Activated B cell treated with CpG ODN at 0.5 μM for 24 hours (primary cell): ENCODE measurements around the gene CAMK2A. TPM values are rescaled to one million over a fixed set of nuclear protein-coding genes. Genes with fewer than 3 reads are reported as not detected.

ENCODE experiments used
- ATAC-seq: fragments of 200-7000 bp; cut with Tn5 transposase; one replicate; pipeline ENCODE4 v1.10.0; 2021; ENCODE audit warnings: low read depth, mild to moderate bottlenecking, moderate library complexity
- CTCF ChIA-PET: fragments of 350-600 bp; sonication (Branson Sonifier 250); formaldehyde crosslinking; loops from one replicate; lab custom pipeline; 2021; ENCODE audit warnings: antibody characterized with exemption; lab: Charles Lee
- POLR2A ChIA-PET: fragments of 350-600 bp; sonication (Branson Sonifier 250); formaldehyde crosslinking; loops from one replicate; lab custom pipeline; 2021; ENCODE audit warnings: antibody characterized with exemption; lab: Charles Lee
- DNase-seq: peaks from one replicate; pipeline ENCODE4 v3.0.0; 2022
- H3K27ac Mint-ChIP-seq: one replicate; pipeline ENCODE4 v1.8.0; 2020; ENCODE audit warnings: mixed read lengths
- H3K27me3 Mint-ChIP-seq: one replicate; pipeline ENCODE4 v1.8.0; 2021; ENCODE audit warnings: mixed read lengths
- H3K36me3 Mint-ChIP-seq: one replicate; pipeline ENCODE4 v1.8.0; 2021; ENCODE audit warnings: low read depth, mixed read lengths
- H3K4me1 Mint-ChIP-seq: one replicate; pipeline ENCODE4 v1.8.0; 2021; ENCODE audit warnings: mixed read lengths
- H3K4me3 Mint-ChIP-seq: one replicate; pipeline ENCODE4 v1.8.0; 2020; ENCODE audit warnings: mild to moderate bottlenecking, mixed read lengths
- H3K9me3 Mint-ChIP-seq: one replicate; pipeline ENCODE4 v1.8.0; 2020; ENCODE audit warnings: mixed read lengths
- CTCF ChIP-seq: fragments of 200-600 bp; IDR thresholded peaks from one replicate; pipeline ENCODE4 v1.8.0; 2022; ENCODE audit warnings: antibody characterized with exemption, mild to moderate bottlenecking
- intact Hi-C: fragments of 100-400 bp; cut with micrococcal nuclease; formaldehyde crosslinking; loops from one replicate; pipeline ENCODE4 v1.15.1; 2024
- total RNA-seq: library from RNA; stranded (reverse); gene quantifications from 2 replicates; pipeline ENCODE4 v1.2.3, GENCODE V29; 2022

CAMK2A gene
- total RNA-seq, 1 donor from 2014 or later, result not detected

- Mint-ChIP-seq H3K9me3 (no peaks in the 10 kb centered on the region), H3K36me3 (no peaks in the 10 kb centered on the region), H3K27ac (no peak overlapping the region), H3K27me3 (peaks cover 2% of the 10 kb centered on the region), H3K4me3 (no peak overlapping the region), H3K4me1 (no peaks in the 10 kb centered on the region)
- DNase-seq (no peak), ATAC-seq (no peak)
- CTCF ChIA-PET, result no interaction called here
- intact Hi-C loops, result no loop called here
- no peak for TF ChIP-seq CTCF
- POLR2A ChIA-PET, result no interaction called here
These were observed 34.8 kb downstream of the CAMK2A start for GRCh38 chr5:150254774-150255173.

GRCh38 chr5:150254363-150254762 is 35.2 kb downstream of the CAMK2A start:
- ATAC-seq (no peak), DNase-seq (no peak)
- ChIA-PET POLR2A (no interaction called here), CTCF (no interaction called here)
- H3K4me3 Mint-ChIP-seq, result no peak overlapping the region
- no peak for TF ChIP-seq CTCF
- H3K36me3 Mint-ChIP-seq, result no peaks in the 10 kb centered on the region
- H3K9me3 Mint-ChIP-seq, result no peaks in the 10 kb centered on the region
- H3K27ac Mint-ChIP-seq, result no peak overlapping the region
- no peaks in the 10 kb centered on the region for H3K4me1 Mint-ChIP-seq
- intact Hi-C loops, result no loop called here
- H3K27me3 Mint-ChIP-seq, result peaks cover 3% of the 10 kb centered on the region

GRCh38 chr5:150253416-150254208 is 36.0 kb downstream of the CAMK2A start:
- Mint-ChIP-seq H3K4me3 (no peak overlapping the region), H3K27me3 (peaks cover 5% of the 10 kb centered on the region), H3K27ac (no peak overlapping the region), H3K36me3 (no peaks in the 10 kb centered on the region), H3K9me3 (no peaks in the 10 kb centered on the region), H3K4me1 (no peaks in the 10 kb centered on the region)
- intact Hi-C loops, result no loop called here
- no peak for TF ChIP-seq CTCF
- ATAC-seq (no peak), DNase-seq (no peak)
- ChIA-PET POLR2A (no interaction called here), CTCF (no interaction called here)

- CTCF ChIA-PET, result no interaction called here
These were observed 37.1 kb downstream of the CAMK2A start for GRCh38 chr5:150252489-150252888.

GRCh38 chr5:150251504-150251903 is 38.1 kb downstream of the CAMK2A start:
- H3K4me3 Mint-ChIP-seq, result no peak overlapping the region

More at GRCh38 chr5:150252489-150252888, 37.1 kb downstream of the CAMK2A start:
- Mint-ChIP-seq H3K4me1 (no peaks in the 10 kb centered on the region), H3K27me3 (peaks cover 5% of the 10 kb centered on the region), H3K4me3 (no peak overlapping the region), H3K9me3 (no peaks in the 10 kb centered on the region), H3K36me3 (no peaks in the 10 kb centered on the region), H3K27ac (no peak overlapping the region)
- DNase-seq (no peak), ATAC-seq (no peak)
- POLR2A ChIA-PET, result no interaction called here
- intact Hi-C loops, result no loop called here
- TF ChIP-seq CTCF, result no peak

More at GRCh38 chr5:150251504-150251903, 38.1 kb downstream of the CAMK2A start:
- Mint-ChIP-seq H3K27me3 (peaks cover 5% of the 10 kb centered on the region), H3K36me3 (no peaks in the 10 kb centered on the region), H3K9me3 (no peaks in the 10 kb centered on the region), H3K27ac (no peak overlapping the region), H3K4me1 (no peaks in the 10 kb centered on the region)
- ATAC-seq (no peak), DNase-seq (no peak)
- no peak for TF ChIP-seq CTCF
- intact Hi-C loops, result no loop called here
- CTCF ChIA-PET, result no interaction called here
- POLR2A ChIA-PET, result no interaction called here
